A673 (cell line): ENCODE results near the gene NFKBIZ. TPM values are rescaled to one million over a fixed set of nuclear protein-coding genes. Genes with fewer than 3 reads are reported as not detected.
A peak's percentile ranks its signal among the peaks of the same experiment; 100 is the strongest.

Experiments used
- BruUV-seq: library from RNA; stranded (reverse); fragments of 400-500 nt; replicated peaks from 2 replicates; lab custom pipeline; 2021; lab: Mats Ljungman, UMichigan
- CTCF ChIA-PET: fragments of 300-600 bp; sonication (Branson Sonifier 250); formaldehyde crosslinking; loops from one replicate; lab custom pipeline; 2022; ENCODE audit warnings: antibody characterized with exemption; lab: Charles Lee
- POLR2A ChIA-PET: fragments of 300-600 bp; sonication (Branson Sonifier 250); formaldehyde crosslinking; loops from one replicate; lab custom pipeline; 2022; ENCODE audit warnings: antibody characterized with exemption; ENCODE audit not compliant: low non-redundant PET; lab: Charles Lee
- DNase-seq: peaks from one replicate; pipeline ENCODE4 v3.0.0-alpha.2; 2015; ENCODE audit warnings: low spot score
- H3K27ac ChIP-seq: fragments of 200-600 bp; sonication (generic); 2 replicates; pipeline ENCODE4 v1.5.1; 2016; ENCODE audit warnings: mixed run types, low read depth, mild to moderate bottlenecking, mixed read lengths, antibody characterized with exemption, low read length; ENCODE audit not compliant: poor library complexity, severe bottlenecking
- H3K27me3 ChIP-seq: fragments of 200-600 bp; sonication (generic); replicated peaks from 2 replicates; pipeline ENCODE4 v1.6.1; 2017; ENCODE audit warnings: mixed run types, low read depth, mild to moderate bottlenecking, mixed read lengths, antibody characterized with exemption, low read length; ENCODE audit not compliant: insufficient read depth, poor library complexity
- H3K36me3 ChIP-seq: fragments of 200-600 bp; sonication (generic); 2 replicates; pipeline ENCODE4 v1.6.1; 2016; ENCODE audit warnings: mixed run types, mild to moderate bottlenecking, mixed read lengths, antibody characterized with exemption, low read length; ENCODE audit not compliant: insufficient read depth, poor library complexity, severe bottlenecking
- H3K4me1 ChIP-seq: fragments of 200-600 bp; sonication (generic); 2 replicates; pipeline ENCODE4 v1.6.1; 2017; ENCODE audit warnings: mixed run types, mild to moderate bottlenecking, mixed read lengths, antibody characterized with exemption, low read length; ENCODE audit not compliant: insufficient read depth, poor library complexity, severe bottlenecking
- H3K4me3 ChIP-seq: fragments of 200-600 bp; sonication (generic); 2 replicates; pipeline ENCODE4 v1.5.1; 2016; ENCODE audit warnings: low read depth, mixed run types, mild to moderate bottlenecking, mixed read lengths, low read length; ENCODE audit not compliant: poor library complexity, severe bottlenecking
- H3K9me3 ChIP-seq: fragments of 200-600 bp; sonication (generic); 2 replicates; pipeline ENCODE4 v1.6.1; 2016; ENCODE audit warnings: mixed run types, low read depth, mild to moderate bottlenecking, mixed read lengths, antibody characterized with exemption, low read length; ENCODE audit not compliant: poor library complexity, severe bottlenecking
- EZH2 ChIP-seq: fragments of 200-600 bp; sonication (generic); IDR thresholded peaks from 2 replicates; pipeline ENCODE4 v1.6.1; 2017; ENCODE audit warnings: borderline replicate concordance, low read depth, mild to moderate bottlenecking, mixed read lengths, antibody characterized with exemption, low read length; ENCODE audit not compliant: poor library complexity, severe bottlenecking
- intact Hi-C: fragments of 100-400 bp; cut with micrococcal nuclease; formaldehyde crosslinking; loops from one replicate; pipeline ENCODE4 v1.10.0; 2022; ENCODE audit not compliant: unreplicated experiment
- total RNA-seq: library from RNA; stranded (reverse); gene quantifications from 2 replicates; pipeline ENCODE4 v1.2.3, GENCODE V29; 2021
- TF ChIP-seq, protein P1 (sequence below): fragments of 300-800, 200-600 bp; sonication (generic); conservative IDR thresholded peaks from 2 replicates; pipeline ENCODE4 v1.5.1; 2017; ENCODE audit warnings: low read depth, mild to moderate bottlenecking, antibody characterized with exemption, low read length, moderate library complexity, mixed read lengths

The NFKBIZ gene
- total RNA-seq, 1 experiment from 2014 or later: 15.1 TPM

GRCh38 chr3:101811875-101812274 lies 37.4 kb upstream of the NFKBIZ start:
- Histone ChIP-seq H3K9me3 (no peaks in the 10 kb centered on the region), H3K4me1 (peaks cover 35% of the 10 kb centered on the region), H3K27ac (no peak overlapping the region), H3K27me3 (no peaks in the 10 kb centered on the region), H3K4me3 (no peak overlapping the region), H3K36me3 (no peaks in the 10 kb centered on the region)
- TF ChIP-seq, protein P1, sequence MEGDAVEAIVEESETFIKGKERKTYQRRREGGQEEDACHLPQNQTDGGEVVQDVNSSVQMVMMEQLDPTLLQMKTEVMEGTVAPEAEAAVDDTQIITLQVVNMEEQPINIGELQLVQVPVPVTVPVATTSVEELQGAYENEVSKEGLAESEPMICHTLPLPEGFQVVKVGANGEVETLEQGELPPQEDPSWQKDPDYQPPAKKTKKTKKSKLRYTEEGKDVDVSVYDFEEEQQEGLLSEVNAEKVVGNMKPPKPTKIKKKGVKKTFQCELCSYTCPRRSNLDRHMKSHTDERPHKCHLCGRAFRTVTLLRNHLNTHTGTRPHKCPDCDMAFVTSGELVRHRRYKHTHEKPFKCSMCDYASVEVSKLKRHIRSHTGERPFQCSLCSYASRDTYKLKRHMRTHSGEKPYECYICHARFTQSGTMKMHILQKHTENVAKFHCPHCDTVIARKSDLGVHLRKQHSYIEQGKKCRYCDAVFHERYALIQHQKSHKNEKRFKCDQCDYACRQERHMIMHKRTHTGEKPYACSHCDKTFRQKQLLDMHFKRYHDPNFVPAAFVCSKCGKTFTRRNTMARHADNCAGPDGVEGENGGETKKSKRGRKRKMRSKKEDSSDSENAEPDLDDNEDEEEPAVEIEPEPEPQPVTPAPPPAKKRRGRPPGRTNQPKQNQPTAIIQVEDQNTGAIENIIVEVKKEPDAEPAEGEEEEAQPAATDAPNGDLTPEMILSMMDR: no peak
- TF ChIP-seq EZH2: no peak
- intact Hi-C loops: loop anchor here (5.0 to 10.0 kb wide), 2 partner anchors 273 to 715 kb away; no protein-coding TSS in a partner anchor
- ChIA-PET CTCF (interaction anchor here (1.5 kb wide), 1 partner anchor 413 kb away, joined by 8 read pairs; no protein-coding TSS in a partner anchor), POLR2A (no interaction called here)
- DNase-seq: no peak
- BruUV-seq: no TSS peak

DNA sequence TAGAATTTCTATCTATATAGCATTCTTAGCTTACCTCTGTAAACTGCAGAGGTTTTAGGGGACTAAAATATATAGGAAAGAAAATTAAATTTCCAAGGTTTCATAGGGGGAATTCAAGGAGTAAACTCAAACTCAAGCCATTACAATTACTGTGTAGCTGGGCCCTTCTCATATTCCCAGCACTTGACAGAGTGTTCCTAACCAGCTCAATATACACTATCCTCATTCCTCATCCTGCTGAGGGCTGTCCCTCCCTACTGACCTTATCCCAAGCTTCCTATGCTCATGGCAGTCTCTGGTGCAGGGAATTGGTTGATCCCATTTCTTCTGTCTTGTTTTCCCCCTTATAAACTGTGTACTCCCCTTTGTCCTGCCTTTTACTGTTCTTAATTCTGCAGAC lies 36.4 kb upstream of the NFKBIZ start:
- Histone ChIP-seq H3K4me1 (peaks cover 35% of the 10 kb centered on the region), H3K9me3 (no peaks in the 10 kb centered on the region), H3K27ac (peak overlapping the region; percentile 39), H3K27me3 (no peaks in the 10 kb centered on the region), H3K36me3 (no peaks in the 10 kb centered on the region), H3K4me3 (no peak overlapping the region)
- DNase-seq: no peak
- CTCF ChIA-PET: interaction anchor here (0.8 to 1.5 kb wide), 2 partner anchors 412 to 417 kb away, joined by 6 to 8 read pairs; no protein-coding TSS in a partner anchor
- no TSS peak for BruUV-seq
- intact Hi-C loops: loop anchor here (1.0 to 10.0 kb wide), 3 partner anchors 272 to 714 kb away; no protein-coding TSS in a partner anchor
- POLR2A ChIA-PET: no interaction called here
- TF ChIP-seq, protein P1: no peak

DNA sequence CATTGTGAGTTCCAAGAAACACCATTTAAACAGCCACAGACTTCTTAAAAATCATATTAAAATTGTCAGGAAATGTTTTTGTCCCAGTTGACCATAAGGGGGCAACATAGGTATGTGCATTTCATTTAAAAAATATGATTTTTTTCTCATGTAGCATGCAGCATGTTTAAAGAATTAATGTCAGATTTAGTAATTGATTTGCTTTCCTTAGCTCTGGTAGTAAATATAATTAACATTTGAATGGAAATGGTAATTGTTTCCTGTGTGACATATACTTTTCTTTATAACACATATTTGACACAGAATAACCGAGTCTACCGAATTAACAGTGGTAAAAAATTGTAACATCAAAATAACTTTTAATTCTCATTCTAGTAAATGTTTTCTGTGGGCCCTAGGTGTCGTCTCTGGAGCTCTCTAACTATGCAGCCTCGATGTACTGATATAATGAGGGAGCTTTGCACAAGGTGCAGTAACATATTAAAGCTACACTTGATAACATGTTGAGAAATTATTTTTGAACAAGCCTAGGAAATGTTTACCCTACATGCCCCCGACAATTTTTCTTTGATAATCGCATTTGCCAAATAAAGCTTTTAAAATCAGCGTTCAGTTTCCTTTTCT lies 35.4 kb upstream of the NFKBIZ start:
- TF ChIP-seq, protein P1: peak; percentile 78
- TF ChIP-seq EZH2: no peak
- peak; percentile 81 for DNase-seq
- Histone ChIP-seq H3K36me3 (no peaks in the 10 kb centered on the region), H3K4me3 (no peak overlapping the region), H3K27ac (peak overlapping the region; percentile 51), H3K9me3 (no peaks in the 10 kb centered on the region), H3K4me1 (peaks cover 35% of the 10 kb centered on the region), H3K27me3 (no peaks in the 10 kb centered on the region)
- intact Hi-C loops: loop anchor here (1.0 to 10.0 kb wide), 4 partner anchors 224 to 713 kb away; no protein-coding TSS in a partner anchor
- CTCF ChIA-PET: interaction anchor here (0.6 to 1.7 kb wide), 6 partner anchors 8 to 723 kb away, joined by 3 to 33 read pairs (median 6); no protein-coding TSS in a partner anchor
- POLR2A ChIA-PET: interaction anchor here (0.5 to 0.8 kb wide), 3 partner anchors 40 to 290 kb away, joined by 7 to 15 read pairs (median 8); no protein-coding TSS in a partner anchor
- no TSS peak for BruUV-seq
